Upper lobe of left lung (tissue), 4 donors: ENCODE measurements around the gene PTEN.
"Not testable (repeated sequence)": the region's sequence is repeated elsewhere in the genome, so short reads cannot be mapped to it uniquely, and the experiment has no call there.

Source experiments
- CTCF ChIP-seq, 6 experiments: fragments of 450-650 bp in 4 of 6; fragments of 200-600 bp in 2 of 6; sonication (generic) in 2 of 6; IDR thresholded peaks; one replicate each; pipeline ENCODE4 v1.5.1; 2016 to 2019; ENCODE audit warnings: antibody characterized with exemption in 6 of 6
- EP300 ChIP-seq, 4 donors: sonication (generic); formaldehyde crosslinking; IDR thresholded peaks; one replicate each; pipeline ENCODE4 v1.5.1; 2017; ENCODE audit warnings: antibody characterized with exemption in 4 of 4, control low read depth in 2 of 4
- POLR2A ChIP-seq, 4 donors: fragments of 450-650 bp; IDR thresholded peaks; one replicate each; pipeline ENCODE4 v1.5.1; 2016 to 2017; ENCODE audit warnings: antibody characterized with exemption in 4 of 4, mild to moderate bottlenecking in 2 of 4

- TF ChIP-seq CTCF, POLR2A, EP300 (IDR thresholded peaks at IDR 0.05): not testable (repeated sequence)
These were observed 16.7 kb upstream of the PTEN start for GRCh38 chr10:87846711-87847110.
